ENCODE results near the gene MFAP3L.
"Not testable (repeated sequence)": the region's sequence is repeated elsewhere in the genome, so short reads cannot be mapped to it uniquely, and the experiment has no call there.

MFAP3L gene

DNA sequence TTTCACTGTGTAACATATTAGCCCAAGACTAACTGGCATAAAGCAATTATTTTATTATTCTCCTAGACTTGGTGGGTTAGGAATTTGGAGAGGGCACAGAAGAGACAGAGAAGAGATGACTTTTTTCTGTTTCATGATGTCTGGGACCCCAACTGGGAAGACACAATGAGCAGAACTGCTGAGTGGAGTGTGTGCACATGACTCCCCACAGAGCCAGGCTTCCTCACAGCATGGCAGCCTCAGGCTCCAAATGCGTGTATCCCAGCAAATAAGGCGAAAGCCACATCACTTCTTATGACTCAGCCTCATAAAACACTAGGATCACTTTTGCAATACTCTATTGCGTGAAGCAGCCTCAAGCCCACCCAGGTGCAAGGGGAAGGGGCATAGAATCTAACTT, 68.4 kb downstream of the MFAP3L start:
- no peaks in the 10 kb centered on the region for H3K27me3 ChIP-seq (replicated peaks; ENCODE audit: control insufficient read depth, insufficient read depth, low read length)
- no peak overlapping the region for H3K9ac ChIP-seq (ENCODE audit: low read length)
- H3K36me3 ChIP-seq (ENCODE audit: control insufficient read depth, insufficient read depth, low read length, severe bottlenecking), result no peaks in the 10 kb centered on the region
- H3K4me3 ChIP-seq (ENCODE audit: low read length), result no peak overlapping the region
- H3K4me1 ChIP-seq (ENCODE audit: control insufficient read depth, insufficient read depth, low read length), result no peaks in the 10 kb centered on the region
- no peak for DNase-seq (ENCODE audit: low read depth)
- H3K9me3 ChIP-seq (ENCODE audit: control insufficient read depth, low read length), result no peaks in the 10 kb centered on the region

DNA sequence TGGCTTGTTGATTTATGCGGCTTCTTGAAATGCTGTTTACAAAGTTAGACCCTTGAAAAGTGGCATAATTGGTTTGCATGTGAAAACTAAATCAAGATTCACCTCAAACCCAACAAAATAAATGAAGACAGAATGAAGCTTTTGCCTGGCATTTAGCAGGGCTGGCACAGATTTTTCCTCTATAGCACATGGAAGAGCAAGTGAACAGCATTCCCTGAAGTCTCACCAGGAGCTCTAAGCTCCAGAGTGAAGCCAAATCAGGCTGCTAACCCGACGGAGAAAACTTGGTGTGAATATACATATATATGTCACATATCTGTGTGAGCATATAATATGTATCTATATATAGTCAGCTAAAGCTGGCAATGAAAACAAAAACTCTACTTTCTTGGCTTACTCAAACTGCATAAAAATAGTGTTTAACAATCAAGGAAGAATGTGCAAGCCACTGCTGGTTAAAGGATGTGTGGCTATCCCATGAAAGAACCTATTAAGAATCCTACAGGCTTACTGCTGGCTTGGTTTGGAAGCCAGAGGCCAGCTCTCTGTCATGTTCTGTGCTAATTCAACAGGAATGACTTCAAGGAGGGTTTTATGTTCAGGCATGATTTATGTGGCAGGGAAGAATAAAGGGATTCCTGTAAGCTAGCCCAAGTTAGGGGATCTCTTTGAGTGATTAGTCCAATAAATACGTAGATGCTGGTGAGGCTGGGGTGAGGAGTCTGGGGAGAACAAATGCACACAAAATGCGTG, 69.9 kb downstream of the MFAP3L start:
- Histone ChIP-seq H3K9me3 (ENCODE audit: control insufficient read depth, low read length) (no peaks in the 10 kb centered on the region), H3K4me1 (ENCODE audit: control insufficient read depth, insufficient read depth, low read length) (no peaks in the 10 kb centered on the region), H3K36me3 (ENCODE audit: control insufficient read depth, insufficient read depth, low read length, severe bottlenecking) (no peaks in the 10 kb centered on the region), H3K27me3 (replicated peaks; ENCODE audit: control insufficient read depth, insufficient read depth, low read length) (no peaks in the 10 kb centered on the region), H3K9ac (ENCODE audit: low read length) (no peak overlapping the region), H3K4me3 (ENCODE audit: low read length) (no peak overlapping the region)
- no peak for DNase-seq (ENCODE audit: low read depth)

DNA sequence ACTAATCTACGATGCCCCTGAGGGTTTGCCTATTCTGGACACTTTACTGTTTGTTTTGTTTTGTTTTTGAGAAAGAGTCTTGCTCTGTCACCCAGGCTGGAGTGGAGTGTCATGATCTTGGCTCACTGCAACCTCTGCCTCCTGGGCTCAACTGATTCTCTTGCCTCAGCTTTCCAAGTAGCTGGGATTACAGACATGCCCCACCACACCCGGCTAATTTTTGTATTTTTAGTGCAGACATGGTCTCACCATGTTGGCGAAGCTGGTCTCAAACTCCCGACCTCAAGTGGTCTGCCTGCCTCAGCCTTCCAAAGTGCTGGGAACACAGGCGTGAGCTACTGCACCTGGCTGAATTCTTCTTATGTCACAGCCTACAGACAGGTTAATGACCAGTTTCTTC, 70.7 kb downstream of the MFAP3L start:
- H3K9me3 ChIP-seq (ENCODE audit: control insufficient read depth, low read length), result no peaks in the 10 kb centered on the region
- no peak overlapping the region for H3K9ac ChIP-seq (ENCODE audit: low read length)
- no peaks in the 10 kb centered on the region for H3K4me1 ChIP-seq (ENCODE audit: control insufficient read depth, insufficient read depth, low read length)
- no peak for DNase-seq (ENCODE audit: low read depth)
- no peaks in the 10 kb centered on the region for H3K27me3 ChIP-seq (replicated peaks; ENCODE audit: control insufficient read depth, insufficient read depth, low read length)
- no peak overlapping the region for H3K4me3 ChIP-seq (ENCODE audit: low read length)
- no peaks in the 10 kb centered on the region for H3K36me3 ChIP-seq (ENCODE audit: control insufficient read depth, insufficient read depth, low read length, severe bottlenecking)

DNA sequence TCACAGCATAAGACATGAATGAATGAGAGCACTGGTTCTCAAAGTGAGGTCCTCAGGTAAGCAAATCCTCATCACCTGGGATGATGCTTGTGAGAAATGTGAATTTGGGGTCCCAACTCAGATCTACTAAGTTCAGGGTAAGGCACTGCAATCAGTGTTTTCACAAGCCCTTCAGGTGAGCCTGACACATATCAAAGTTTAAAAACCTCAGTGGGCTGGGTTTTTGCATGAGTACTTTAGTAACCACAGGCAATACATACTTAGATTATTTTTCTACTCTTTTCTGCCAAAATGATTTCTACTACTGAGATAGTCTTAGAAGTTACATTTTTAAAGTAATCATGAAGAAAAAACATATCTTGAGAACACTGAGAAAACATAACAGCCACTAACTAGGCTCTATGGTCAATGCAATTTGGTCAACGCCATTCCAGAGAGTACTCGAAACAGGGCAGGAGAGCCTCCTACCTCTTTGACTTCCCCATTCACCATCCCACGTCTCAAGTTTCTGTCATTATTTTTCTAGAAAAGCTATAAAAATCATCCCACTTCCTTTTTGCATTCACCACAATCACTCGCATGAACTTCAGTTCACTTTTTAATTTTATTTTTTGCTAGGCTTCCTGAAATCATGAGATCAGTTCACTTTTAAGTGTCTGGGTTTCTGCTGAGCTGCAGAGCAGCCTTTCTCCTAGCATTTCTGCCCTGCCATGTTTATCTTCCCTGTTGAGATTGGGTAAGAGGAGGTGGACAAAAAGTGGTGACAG, 73.8 kb downstream of the MFAP3L start:
- DNase-seq (ENCODE audit: low read depth), result no peak
- no peaks in the 10 kb centered on the region for H3K4me1 ChIP-seq (ENCODE audit: control insufficient read depth, insufficient read depth, low read length)
- no peaks in the 10 kb centered on the region for H3K9me3 ChIP-seq (ENCODE audit: control insufficient read depth, low read length)
- H3K4me3 ChIP-seq (ENCODE audit: low read length), result no peak overlapping the region
- H3K36me3 ChIP-seq (ENCODE audit: control insufficient read depth, insufficient read depth, low read length, severe bottlenecking), result no peaks in the 10 kb centered on the region
- H3K9ac ChIP-seq (ENCODE audit: low read length), result no peak overlapping the region
- peaks cover 4% of the 10 kb centered on the region for H3K27me3 ChIP-seq (replicated peaks; ENCODE audit: control insufficient read depth, insufficient read depth, low read length)

DNA sequence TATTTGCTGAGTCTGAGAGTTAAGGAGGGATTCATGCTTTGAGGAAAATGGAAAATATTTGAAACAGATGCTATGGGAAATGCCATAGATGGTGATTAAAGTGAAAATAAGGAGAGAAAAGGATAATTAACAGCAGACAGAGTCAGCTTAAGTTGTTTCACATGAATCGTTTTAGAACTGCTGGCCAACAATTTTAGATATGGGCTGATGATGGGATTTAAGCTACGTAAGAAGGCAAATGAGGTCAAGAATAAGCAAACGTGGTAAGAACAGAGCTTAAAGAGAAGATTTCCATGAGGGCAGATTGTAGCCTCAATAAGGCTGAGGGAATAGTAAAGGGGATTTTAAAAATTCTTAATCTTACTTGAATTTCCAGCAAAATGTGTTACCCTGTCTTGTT, 77.9 kb downstream of the MFAP3L start:
- Histone ChIP-seq H3K4me1 (ENCODE audit: control insufficient read depth, insufficient read depth, low read length) (no peaks in the 10 kb centered on the region), H3K9ac (ENCODE audit: low read length) (no peak overlapping the region), H3K36me3 (ENCODE audit: control insufficient read depth, insufficient read depth, low read length, severe bottlenecking) (no peaks in the 10 kb centered on the region), H3K9me3 (ENCODE audit: control insufficient read depth, low read length) (no peaks in the 10 kb centered on the region), H3K27me3 (replicated peaks; ENCODE audit: control insufficient read depth, insufficient read depth, low read length) (peaks cover 4% of the 10 kb centered on the region), H3K4me3 (ENCODE audit: low read length) (no peak overlapping the region)
- no peak for DNase-seq (ENCODE audit: low read depth)

DNA sequence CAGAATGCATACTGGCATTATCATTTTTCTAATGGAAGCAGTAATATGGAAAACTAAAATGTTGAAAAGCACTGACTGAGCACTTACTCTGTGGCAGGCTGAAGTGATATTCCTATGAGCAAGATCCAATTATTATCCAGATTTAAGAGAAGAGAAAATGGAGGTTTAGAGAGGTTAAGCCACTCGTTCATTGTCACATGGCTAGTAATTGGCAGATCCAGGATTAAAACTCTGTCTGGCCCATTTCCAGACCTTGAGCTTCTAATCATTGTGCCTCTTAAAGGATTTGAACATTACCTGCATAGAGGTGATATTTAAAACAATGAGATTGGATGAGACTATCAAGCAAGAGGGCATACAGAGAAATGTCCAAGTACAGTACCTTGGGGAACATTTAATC, 80.6 kb downstream of the MFAP3L start:
- H3K36me3 ChIP-seq (ENCODE audit: control insufficient read depth, insufficient read depth, low read length, severe bottlenecking), result no peaks in the 10 kb centered on the region
- H3K4me1 ChIP-seq (ENCODE audit: control insufficient read depth, insufficient read depth, low read length), result no peaks in the 10 kb centered on the region
- no peak for DNase-seq (ENCODE audit: low read depth)
- no peak overlapping the region for H3K9ac ChIP-seq (ENCODE audit: low read length)
- H3K4me3 ChIP-seq (ENCODE audit: low read length), result no peak overlapping the region
- H3K27me3 ChIP-seq (replicated peaks; ENCODE audit: control insufficient read depth, insufficient read depth, low read length), result peaks cover 4% of the 10 kb centered on the region
- no peaks in the 10 kb centered on the region for H3K9me3 ChIP-seq (ENCODE audit: control insufficient read depth, low read length)

DNA sequence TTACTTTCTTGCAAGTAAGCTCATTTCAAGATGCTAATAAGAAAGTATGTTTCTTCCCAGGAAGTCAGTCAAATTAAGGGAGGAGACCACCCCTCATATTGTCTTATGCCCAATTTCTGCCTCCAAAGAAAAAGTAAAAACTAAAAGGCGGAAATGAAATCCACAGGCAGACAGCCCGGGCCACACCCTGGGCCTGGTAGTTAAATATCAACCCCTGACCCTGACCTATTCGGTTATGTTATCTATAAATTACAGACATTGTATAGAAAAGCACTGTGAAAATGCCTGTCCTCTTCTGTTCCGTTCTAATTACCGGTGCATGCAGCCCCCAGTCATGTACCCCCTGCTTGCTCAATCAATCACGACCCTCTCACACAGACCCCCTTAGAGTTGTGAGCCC, 82.6 kb downstream of the MFAP3L start:
- H3K9ac ChIP-seq (ENCODE audit: low read length); H3K36me3 ChIP-seq (ENCODE audit: control insufficient read depth, insufficient read depth, low read length, severe bottlenecking); H3K4me1 ChIP-seq (ENCODE audit: control insufficient read depth, insufficient read depth, low read length); H3K27me3 ChIP-seq (replicated peaks; ENCODE audit: control insufficient read depth, insufficient read depth, low read length); DNase-seq (ENCODE audit: low read depth); H3K4me3 ChIP-seq (ENCODE audit: low read length); H3K9me3 ChIP-seq (ENCODE audit: control insufficient read depth, low read length): not testable (repeated sequence)

DNA sequence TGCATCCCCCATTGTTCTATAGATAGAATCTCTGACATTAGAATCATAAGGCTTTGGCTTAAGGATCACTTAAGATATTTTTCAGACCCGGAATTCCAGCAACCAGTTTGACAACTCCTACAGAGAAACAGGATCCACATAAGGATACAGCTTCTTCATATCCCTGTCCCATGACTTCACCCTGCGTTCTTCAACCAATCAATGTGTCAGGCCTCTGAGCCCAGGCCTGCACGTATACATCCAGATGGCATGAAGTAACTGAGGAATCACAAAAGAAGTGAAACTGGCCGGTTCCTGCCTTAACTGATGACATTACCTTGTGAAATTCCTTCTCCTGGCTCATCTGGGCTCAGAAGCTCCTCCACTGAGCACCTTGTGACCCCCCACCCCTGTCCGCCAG, 85.1 kb downstream of the MFAP3L start:
- no peaks in the 10 kb centered on the region for H3K27me3 ChIP-seq (replicated peaks; ENCODE audit: control insufficient read depth, insufficient read depth, low read length)
- no peaks in the 10 kb centered on the region for H3K36me3 ChIP-seq (ENCODE audit: control insufficient read depth, insufficient read depth, low read length, severe bottlenecking)

DNA sequence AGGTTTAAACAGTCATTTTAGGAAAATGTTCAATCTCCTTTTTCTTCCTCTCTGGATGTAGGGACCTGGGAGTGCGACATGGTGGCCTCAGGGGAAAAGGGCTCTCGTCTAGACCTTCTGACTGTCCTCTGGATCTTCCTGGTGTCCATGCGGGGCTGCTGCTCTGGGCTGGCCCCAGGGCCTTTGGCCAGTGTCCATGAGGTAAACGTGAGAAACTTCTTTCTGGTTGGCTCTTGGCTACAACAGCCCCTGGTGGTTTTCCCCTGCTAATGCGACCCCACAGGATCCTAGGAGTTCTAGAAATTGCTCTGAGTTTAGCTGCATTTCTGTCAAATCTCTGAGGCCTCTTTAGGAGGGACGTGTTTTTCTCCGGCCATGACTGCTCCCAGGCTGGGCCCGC, 85.7 kb downstream of the MFAP3L start:
- Histone ChIP-seq H3K9me3 (ENCODE audit: control insufficient read depth, low read length) (no peaks in the 10 kb centered on the region), H3K27me3 (replicated peaks; ENCODE audit: control insufficient read depth, insufficient read depth, low read length) (no peaks in the 10 kb centered on the region), H3K36me3 (ENCODE audit: control insufficient read depth, insufficient read depth, low read length, severe bottlenecking) (no peaks in the 10 kb centered on the region), H3K4me3 (ENCODE audit: low read length) (no peak overlapping the region), H3K9ac (ENCODE audit: low read length) (no peak overlapping the region), H3K4me1 (ENCODE audit: control insufficient read depth, insufficient read depth, low read length) (no peaks in the 10 kb centered on the region)
- DNase-seq (ENCODE audit: low read depth), result no peak

More for the DNA sequence above, 85.1 kb downstream of the MFAP3L start:
- Histone ChIP-seq H3K4me1 (ENCODE audit: control insufficient read depth, insufficient read depth, low read length) (no peaks in the 10 kb centered on the region), H3K9ac (ENCODE audit: low read length) (no peak overlapping the region), H3K4me3 (ENCODE audit: low read length) (no peak overlapping the region), H3K9me3 (ENCODE audit: control insufficient read depth, low read length) (no peaks in the 10 kb centered on the region)
- no peak for DNase-seq (ENCODE audit: low read depth)
